SK-N-SH treated with all-trans-retinoic acid at 6 μM for 48 hours (cell line): ENCODE results near the gene SLC35A2.

ENCODE experiments used
- GLIS3 ChIP-seq: fragments of 250-450 bp; sonication (Bioruptor Pico); IDR thresholded peaks from 2 replicates; pipeline ENCODE4 v1.5.0; 2020; ENCODE audit warnings: mild to moderate bottlenecking, moderate library complexity
- ZFP3 ChIP-seq: fragments of 250-450 bp; sonication (Bioruptor Pico); IDR thresholded peaks from 2 replicates; pipeline ENCODE4 v1.5.0; 2020; ENCODE audit warnings: mild to moderate bottlenecking, moderate library complexity
- ZFP30 ChIP-seq: fragments of 450-650 bp; formaldehyde crosslinking; IDR thresholded peaks from 2 replicates; pipeline ENCODE4 v1.5.0; 2022; ENCODE audit warnings: mild to moderate bottlenecking, moderate library complexity
- TF ChIP-seq, protein P1 (sequence below): fragments of 250-450 bp; sonication (Bioruptor Pico); IDR thresholded peaks from 2 replicates; pipeline ENCODE4 v1.5.0; 2020; ENCODE audit warnings: mild to moderate bottlenecking, moderate library complexity
- TF ChIP-seq, protein P2 (sequence below): fragments of 250-450 bp; sonication (Bioruptor Pico); IDR thresholded peaks from 2 replicates; pipeline ENCODE4 v1.5.1; 2020; ENCODE audit warnings: low read depth, mild to moderate bottlenecking, moderate library complexity

DNA sequence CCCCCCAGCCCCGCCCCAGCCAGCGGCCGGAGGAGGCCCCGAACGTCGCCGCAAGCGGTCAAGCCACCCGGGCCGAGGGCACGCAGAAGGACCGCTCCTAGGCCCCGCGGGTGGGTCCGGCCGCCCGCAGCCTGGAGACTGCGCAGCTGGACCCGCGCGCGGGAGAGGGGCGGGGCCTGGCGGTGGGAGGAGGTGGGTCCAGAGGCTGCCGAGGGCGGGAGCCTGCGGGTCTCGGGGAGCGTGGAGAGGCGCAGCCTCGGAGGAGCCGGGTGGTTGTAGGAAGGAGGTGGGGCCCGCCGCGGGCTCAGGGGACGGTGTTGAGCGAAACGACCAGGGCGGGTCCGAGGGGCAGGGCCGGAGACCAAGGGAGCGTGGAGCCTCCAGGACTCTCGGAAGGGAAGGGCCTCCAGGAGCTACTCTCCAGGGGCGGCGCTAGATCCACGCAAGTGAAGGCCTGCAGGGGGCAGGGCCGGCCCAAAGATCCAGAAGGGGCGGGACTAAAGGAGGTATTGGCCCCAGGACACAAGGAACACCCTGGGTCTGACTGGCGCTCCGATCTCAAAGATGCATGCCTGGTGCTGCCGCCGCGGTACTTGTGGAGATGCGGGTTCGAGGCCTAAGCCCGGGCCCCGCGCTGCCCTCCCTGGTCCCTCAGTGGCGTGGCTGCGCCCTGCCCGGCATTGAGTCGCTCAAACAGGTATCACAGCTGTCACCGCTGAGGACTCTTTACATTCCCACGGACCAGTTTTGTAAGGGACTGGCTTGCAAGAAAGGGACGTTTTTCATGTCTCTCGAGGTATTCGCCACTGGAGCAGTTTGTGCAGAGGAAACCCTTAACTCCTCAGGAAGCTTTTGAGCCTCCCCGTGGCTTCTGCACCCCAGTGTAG, 19.8 kb downstream of the SLC35A2 start:
- TF ChIP-seq ZFP3 (no peak), ZFP30 (CRISPR knock-in tag) (no peak), GLIS3 (no peak)
- TF ChIP-seq, protein P1, sequence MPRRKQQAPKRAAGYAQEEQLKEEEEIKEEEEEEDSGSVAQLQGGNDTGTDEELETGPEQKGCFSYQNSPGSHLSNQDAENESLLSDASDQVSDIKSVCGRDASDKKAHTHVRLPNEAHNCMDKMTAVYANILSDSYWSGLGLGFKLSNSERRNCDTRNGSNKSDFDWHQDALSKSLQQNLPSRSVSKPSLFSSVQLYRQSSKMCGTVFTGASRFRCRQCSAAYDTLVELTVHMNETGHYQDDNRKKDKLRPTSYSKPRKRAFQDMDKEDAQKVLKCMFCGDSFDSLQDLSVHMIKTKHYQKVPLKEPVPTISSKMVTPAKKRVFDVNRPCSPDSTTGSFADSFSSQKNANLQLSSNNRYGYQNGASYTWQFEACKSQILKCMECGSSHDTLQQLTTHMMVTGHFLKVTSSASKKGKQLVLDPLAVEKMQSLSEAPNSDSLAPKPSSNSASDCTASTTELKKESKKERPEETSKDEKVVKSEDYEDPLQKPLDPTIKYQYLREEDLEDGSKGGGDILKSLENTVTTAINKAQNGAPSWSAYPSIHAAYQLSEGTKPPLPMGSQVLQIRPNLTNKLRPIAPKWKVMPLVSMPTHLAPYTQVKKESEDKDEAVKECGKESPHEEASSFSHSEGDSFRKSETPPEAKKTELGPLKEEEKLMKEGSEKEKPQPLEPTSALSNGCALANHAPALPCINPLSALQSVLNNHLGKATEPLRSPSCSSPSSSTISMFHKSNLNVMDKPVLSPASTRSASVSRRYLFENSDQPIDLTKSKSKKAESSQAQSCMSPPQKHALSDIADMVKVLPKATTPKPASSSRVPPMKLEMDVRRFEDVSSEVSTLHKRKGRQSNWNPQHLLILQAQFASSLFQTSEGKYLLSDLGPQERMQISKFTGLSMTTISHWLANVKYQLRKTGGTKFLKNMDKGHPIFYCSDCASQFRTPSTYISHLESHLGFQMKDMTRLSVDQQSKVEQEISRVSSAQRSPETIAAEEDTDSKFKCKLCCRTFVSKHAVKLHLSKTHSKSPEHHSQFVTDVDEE: no peak
- TF ChIP-seq, protein P2, sequence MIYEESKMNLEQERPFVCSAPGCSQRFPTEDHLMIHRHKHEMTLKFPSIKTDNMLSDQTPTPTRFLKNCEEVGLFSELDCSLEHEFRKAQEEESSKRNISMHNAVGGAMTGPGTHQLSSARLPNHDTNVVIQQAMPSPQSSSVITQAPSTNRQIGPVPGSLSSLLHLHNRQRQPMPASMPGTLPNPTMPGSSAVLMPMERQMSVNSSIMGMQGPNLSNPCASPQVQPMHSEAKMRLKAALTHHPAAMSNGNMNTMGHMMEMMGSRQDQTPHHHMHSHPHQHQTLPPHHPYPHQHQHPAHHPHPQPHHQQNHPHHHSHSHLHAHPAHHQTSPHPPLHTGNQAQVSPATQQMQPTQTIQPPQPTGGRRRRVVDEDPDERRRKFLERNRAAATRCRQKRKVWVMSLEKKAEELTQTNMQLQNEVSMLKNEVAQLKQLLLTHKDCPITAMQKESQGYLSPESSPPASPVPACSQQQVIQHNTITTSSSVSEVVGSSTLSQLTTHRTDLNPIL (CRISPR knock-in tag): no peak
